Nephron (organoid): ENCODE results near the gene SOX21.

ENCODE experiments used
- H3K27ac Mint-ChIP-seq, 3 experiments: 2 replicates each; pipeline ENCODE4 v1.8.0; 2020; ENCODE audit warnings: mixed read lengths in 3 of 3, mild to moderate bottlenecking in 2 of 3, moderate library complexity in 1 of 3
- H3K27me3 Mint-ChIP-seq: 2 replicates; pipeline ENCODE4 v1.8.0; 2021; ENCODE audit warnings: low read depth, mild to moderate bottlenecking, moderate library complexity, mixed read lengths
- H3K36me3 Mint-ChIP-seq: 2 replicates; pipeline ENCODE4 v1.8.0; 2020; ENCODE audit warnings: low read depth, mixed read lengths
- H3K4me1 Mint-ChIP-seq: 2 replicates; pipeline ENCODE4 v1.8.0; 2020; ENCODE audit warnings: mixed read lengths
- H3K4me3 Mint-ChIP-seq, 3 experiments: 2 replicates each; pipeline ENCODE4 v1.8.0; 2020; ENCODE audit warnings: mild to moderate bottlenecking in 3 of 3, mixed read lengths in 3 of 3, moderate library complexity in 2 of 3
- H3K9me3 Mint-ChIP-seq: 2 replicates; pipeline ENCODE4 v1.8.0; 2020; ENCODE audit warnings: mixed read lengths
- CTCF ChIP-seq, 3 experiments: fragments of 200-600 bp; sonication (generic); IDR thresholded peaks; one replicate each; pipeline ENCODE4 v1.5.0; 2021; ENCODE audit warnings: antibody characterized with exemption in 3 of 3; ENCODE audit not compliant: unreplicated experiment in 3 of 3

The SOX21 gene

DNA sequence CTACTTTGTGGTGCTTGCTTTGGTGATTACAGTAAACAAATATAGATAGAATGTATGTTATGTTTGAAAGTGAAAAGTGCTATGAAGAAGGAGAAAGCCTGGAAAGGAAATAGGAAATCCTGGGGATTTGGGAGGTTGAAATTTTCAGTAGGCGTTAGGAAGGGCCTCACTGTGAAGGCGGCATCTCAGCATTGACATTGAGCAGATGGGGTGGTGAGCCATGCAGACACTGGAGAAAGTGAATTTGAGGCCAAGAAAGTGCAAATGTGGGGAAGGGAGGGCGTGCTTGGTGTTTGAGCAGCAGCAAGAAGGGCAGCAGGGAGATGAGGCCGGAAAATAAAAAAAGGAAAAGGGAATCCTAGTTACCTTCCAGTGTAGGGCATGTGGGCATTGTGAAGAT is 20.3 kb downstream of the SOX21 start:
- Mint-ChIP-seq H3K4me1 (no peaks in the 10 kb centered on the region), H3K27me3 (peaks cover 38% of the 10 kb centered on the region), H3K36me3 (no peaks in the 10 kb centered on the region), H3K27ac (no peak overlapping the region), H3K4me3 (no peak overlapping the region), H3K9me3 (peaks cover 3% of the 10 kb centered on the region)
- TF ChIP-seq CTCF (IDR thresholded peaks at IDR 0.05; ENCODE audit: unreplicated experiment in 3 of 3) = no peak

DNA sequence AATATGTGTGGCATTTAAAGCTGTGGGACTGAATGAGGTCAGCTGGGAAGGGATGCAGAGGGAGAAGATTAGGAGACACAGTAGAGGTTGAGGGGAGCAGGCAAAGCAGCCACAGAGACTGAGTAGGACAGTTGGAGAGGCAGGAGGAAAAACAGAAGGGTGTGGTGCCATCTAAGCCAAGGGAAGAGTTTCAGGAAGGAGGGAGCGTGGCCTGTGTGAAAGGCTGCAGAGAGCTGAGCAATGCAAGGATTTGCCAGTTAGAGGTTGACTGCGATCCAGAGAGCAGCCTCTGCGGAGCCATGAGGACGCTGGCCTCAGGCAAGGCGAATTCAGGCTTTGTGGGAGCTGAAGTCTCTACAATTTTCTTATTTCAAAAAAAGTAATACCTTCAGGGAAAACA is 28.9 kb downstream of the SOX21 start:
- peaks cover 24% of the 10 kb centered on the region for H3K27me3 Mint-ChIP-seq
- no peaks in the 10 kb centered on the region for H3K9me3 Mint-ChIP-seq
- no peak overlapping the region for H3K27ac Mint-ChIP-seq
- no peak overlapping the region for H3K4me3 Mint-ChIP-seq
- H3K4me1 Mint-ChIP-seq = no peaks in the 10 kb centered on the region
- no peaks in the 10 kb centered on the region for H3K36me3 Mint-ChIP-seq
- TF ChIP-seq CTCF (IDR thresholded peaks at IDR 0.05; ENCODE audit: unreplicated experiment in 3 of 3) = no peak

DNA sequence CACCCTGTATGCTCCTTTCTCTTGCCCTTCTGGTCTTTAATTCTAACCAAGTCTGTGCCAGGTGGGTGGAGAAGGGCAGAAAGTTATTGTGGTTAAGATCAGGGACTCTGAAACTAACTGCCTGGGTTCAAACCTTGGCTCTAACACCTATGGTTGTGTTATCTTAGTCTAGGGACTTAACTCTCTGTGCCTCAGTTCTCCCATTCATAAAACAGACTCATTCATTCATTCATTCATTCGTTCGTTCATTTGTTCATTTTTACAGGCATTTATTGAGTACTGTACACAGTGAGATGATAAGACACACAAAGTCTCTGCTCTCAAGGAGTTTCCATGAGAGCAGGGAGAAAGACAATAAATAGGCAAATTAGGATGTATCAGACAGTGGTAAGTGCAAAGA is 30.1 kb downstream of the SOX21 start:
- Mint-ChIP-seq H3K9me3 (no peaks in the 10 kb centered on the region), H3K27me3 (peaks cover 29% of the 10 kb centered on the region), H3K27ac (no peak overlapping the region), H3K36me3 (no peaks in the 10 kb centered on the region), H3K4me3 (no peak overlapping the region), H3K4me1 (no peaks in the 10 kb centered on the region)
- no peak for TF ChIP-seq CTCF (IDR thresholded peaks at IDR 0.05; ENCODE audit: unreplicated experiment in 3 of 3)

GRCh38 chr13:94679614-94680013 is 32.7 kb downstream of the SOX21 start:
- Mint-ChIP-seq H3K27ac (no peak overlapping the region), H3K36me3 (no peaks in the 10 kb centered on the region), H3K27me3 (peaks cover 51% of the 10 kb centered on the region), H3K4me1 (no peaks in the 10 kb centered on the region), H3K9me3 (no peaks in the 10 kb centered on the region), H3K4me3 (no peak overlapping the region)
- no peak for TF ChIP-seq CTCF (IDR thresholded peaks at IDR 0.05; ENCODE audit: unreplicated experiment in 3 of 3)

- Mint-ChIP-seq H3K9me3 (no peaks in the 10 kb centered on the region), H3K27me3 (peaks cover 56% of the 10 kb centered on the region), H3K4me1 (no peaks in the 10 kb centered on the region), H3K27ac (no peak overlapping the region), H3K4me3 (no peak overlapping the region), H3K36me3 (no peaks in the 10 kb centered on the region)
- no peak for TF ChIP-seq CTCF (IDR thresholded peaks at IDR 0.05; ENCODE audit: unreplicated experiment in 3 of 3)
Observed at GRCh38 chr13:94678845-94679244, 33.5 kb downstream of the SOX21 start.

- no peaks in the 10 kb centered on the region for H3K4me1 Mint-ChIP-seq
- H3K4me3 Mint-ChIP-seq = no peak overlapping the region
- no peak overlapping the region for H3K27ac Mint-ChIP-seq
- H3K9me3 Mint-ChIP-seq = no peaks in the 10 kb centered on the region
- TF ChIP-seq CTCF (IDR thresholded peaks at IDR 0.05; ENCODE audit: unreplicated experiment in 3 of 3) = no peak
- peaks cover 49% of the 10 kb centered on the region for H3K27me3 Mint-ChIP-seq
- no peaks in the 10 kb centered on the region for H3K36me3 Mint-ChIP-seq
Observed at GRCh38 chr13:94677799-94678198, 34.5 kb downstream of the SOX21 start.
